Hepatocyte (in vitro differentiated cells): ENCODE results near the gene SEMA4C.

Experiments
- EZH2 ChIP-seq: fragments of 200-600 bp; sonication (generic); IDR thresholded peaks from 2 replicates; pipeline ENCODE4 v1.6.1; 2016; ENCODE audit warnings: antibody characterized with exemption, mild to moderate bottlenecking, borderline replicate concordance
- EZH2phosphoT487 ChIP-seq: fragments of 200-600 bp; sonication (generic); IDR thresholded peaks from one replicate; pipeline ENCODE4 v1.6.1; 2018; ENCODE audit warnings: antibody characterized with exemption, mild to moderate bottlenecking, low read depth, moderate library complexity; ENCODE audit not compliant: unreplicated experiment, severe bottlenecking
- TF ChIP-seq, protein P1 (sequence below): fragments of 200-600 bp; sonication (generic); IDR thresholded peaks from 2 replicates; pipeline ENCODE4 v1.5.1; 2016; ENCODE audit warnings: antibody characterized with exemption, mild to moderate bottlenecking; ENCODE audit not compliant: poor library complexity

DNA sequence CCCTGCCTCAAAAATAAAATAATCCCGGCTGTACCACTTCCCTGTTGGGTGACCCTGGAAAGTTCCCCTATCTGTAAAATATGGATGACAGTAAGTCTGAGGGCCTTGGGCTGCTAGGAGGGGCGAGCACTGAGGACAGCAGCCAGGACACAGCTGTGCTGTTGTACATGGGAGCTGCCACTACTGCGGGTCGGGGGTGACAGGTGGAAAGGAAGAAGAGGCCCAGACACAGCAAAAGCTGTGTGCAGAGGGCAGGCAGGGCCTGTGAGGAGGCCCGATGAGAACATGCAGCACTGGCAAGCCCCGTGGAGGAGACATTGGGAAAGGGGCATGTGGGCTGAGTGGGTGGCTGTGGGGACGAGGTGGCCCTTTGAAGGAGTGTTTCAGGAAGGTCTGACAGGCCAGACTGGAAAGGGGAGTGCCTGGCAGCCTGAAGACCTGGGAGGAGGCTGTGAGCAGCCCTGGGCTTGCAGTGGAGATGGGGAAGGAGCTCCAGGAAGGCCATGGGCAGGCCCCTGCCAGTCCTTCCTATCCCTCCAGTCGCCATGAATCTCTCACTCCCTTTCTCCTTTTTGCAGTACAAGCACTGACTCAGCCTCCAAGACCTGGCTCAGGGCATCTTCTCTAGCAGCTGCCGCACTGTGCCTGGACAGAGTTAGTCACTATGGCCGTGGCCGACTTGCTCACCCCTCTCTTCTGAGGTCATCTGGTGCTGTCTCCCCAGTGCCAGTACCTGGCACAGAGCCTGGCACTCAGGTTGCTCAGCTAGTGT lies 28.9 kb upstream of the SEMA4C start:
- TF ChIP-seq EZH2 (no peak), EZH2phosphoT487 (no peak)
- TF ChIP-seq, protein P1, sequence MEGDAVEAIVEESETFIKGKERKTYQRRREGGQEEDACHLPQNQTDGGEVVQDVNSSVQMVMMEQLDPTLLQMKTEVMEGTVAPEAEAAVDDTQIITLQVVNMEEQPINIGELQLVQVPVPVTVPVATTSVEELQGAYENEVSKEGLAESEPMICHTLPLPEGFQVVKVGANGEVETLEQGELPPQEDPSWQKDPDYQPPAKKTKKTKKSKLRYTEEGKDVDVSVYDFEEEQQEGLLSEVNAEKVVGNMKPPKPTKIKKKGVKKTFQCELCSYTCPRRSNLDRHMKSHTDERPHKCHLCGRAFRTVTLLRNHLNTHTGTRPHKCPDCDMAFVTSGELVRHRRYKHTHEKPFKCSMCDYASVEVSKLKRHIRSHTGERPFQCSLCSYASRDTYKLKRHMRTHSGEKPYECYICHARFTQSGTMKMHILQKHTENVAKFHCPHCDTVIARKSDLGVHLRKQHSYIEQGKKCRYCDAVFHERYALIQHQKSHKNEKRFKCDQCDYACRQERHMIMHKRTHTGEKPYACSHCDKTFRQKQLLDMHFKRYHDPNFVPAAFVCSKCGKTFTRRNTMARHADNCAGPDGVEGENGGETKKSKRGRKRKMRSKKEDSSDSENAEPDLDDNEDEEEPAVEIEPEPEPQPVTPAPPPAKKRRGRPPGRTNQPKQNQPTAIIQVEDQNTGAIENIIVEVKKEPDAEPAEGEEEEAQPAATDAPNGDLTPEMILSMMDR: no peak
